ENCODE data around the gene DUS2. TPM values are rescaled to one million over a fixed set of nuclear protein-coding genes. Genes with fewer than 3 reads are reported as not detected.

DUS2 gene
- total and polyA plus RNA-seq, 9 of the 15 experiments (the other 6 are each of a cell fraction or from before 2014, with no cell fraction given), result 5.8 to 22.5 (median 20.6) TPM

GRCh38 chr16:68000450-68000849, 22.6 kb upstream of the DUS2 start (continued):
- no peak for TF ChIP-seq MXD1 (CRISPR knock-in tag; IDR thresholded peaks at IDR 0.05; ENCODE audit: borderline replicate concordance, poor library complexity, severe bottlenecking)
- TF ChIP-seq ZNF830 (CRISPR knock-in tag; IDR thresholded peaks at IDR 0.05), result no peak

GRCh38 chr16:68003031-68003430, 20.1 kb upstream of the DUS2 start:
- H3K79me2 ChIP-seq (ENCODE audit: control insufficient read depth, insufficient read depth, low read length), result no peaks in the 10 kb centered on the region
- no peak overlapping the region for H2AFZ ChIP-seq (ENCODE audit: low read depth, low read length)
- WGBS (ENCODE audit: insufficient coverage, low coverage, missing lambda C conversion rate), result 42% methylated on average over 4 of the region's 4 CpGs
- intact Hi-C loops (cut with micrococcal nuclease), result no loop called here
- no peak for ATAC-seq
- H3K9ac ChIP-seq (ENCODE audit: insufficient read depth in 1 of 2, low read depth in 2 of 2, low read length in 2 of 2), result no peak overlapping the region
- no peaks in the 10 kb centered on the region for H3K36me3 ChIP-seq (ENCODE audit: control insufficient read depth, insufficient read depth, low read length)
- no peak overlapping the region for H3K27ac ChIP-seq (ENCODE audit: extremely low read depth, low read depth, low read length)
- no peaks in the 10 kb centered on the region for H3K9me3 ChIP-seq (replicated peaks; ENCODE audit: control insufficient read depth, insufficient read depth, low read depth, low read length)
- H4K20me1 ChIP-seq (replicated peaks; ENCODE audit: control insufficient read depth, insufficient read depth, low read length), result no peaks in the 10 kb centered on the region
- FAIRE-seq, result no peak
- H3K9me1 ChIP-seq (ENCODE audit: control insufficient read depth, insufficient read depth, low read length), result no peaks in the 10 kb centered on the region
- in situ Hi-C loops (cut with MboI), result no loop called here
- POLR2A ChIA-PET, result interaction anchor here (0.6 kb wide), 1 partner anchor 118 kb away, joined by 3 read pairs; no protein-coding TSS in a partner anchor
- TF ChIP-seq MXI1 (IDR thresholded peaks at IDR 0.05; ENCODE audit: low read depth, low read length) (no peak), POLR2B (IDR thresholded peaks at IDR 0.05; ENCODE audit: low read depth, partially characterized antibody) (no peak), MYNN (IDR thresholded peaks at IDR 0.05) (no peak), MYNN (CRISPR knock-in tag; IDR thresholded peaks at IDR 0.05) (no peak), PBX2 (CRISPR knock-in tag; IDR thresholded peaks at IDR 0.05; ENCODE audit: low read depth) (no peak), PBX2 (tag; conservative IDR thresholded peaks at IDR 0.05; ENCODE audit: low read depth) (no peak)
- H3K27me3 ChIP-seq (ENCODE audit: control insufficient read depth in 2 of 2, insufficient read depth in 2 of 2, low read length in 2 of 2), result no peaks in the 10 kb centered on the region
- DNase-seq (ENCODE audit: extremely low read depth in 1 of 4, low spot score in 3 of 4), result no peak
- CTCF ChIA-PET (ENCODE audit: low intra/inter-chr PET ratio), result no interaction called here
- H3K4me1 ChIP-seq (replicated peaks in 1 of 2; ENCODE audit: control insufficient read depth in 2 of 2, insufficient read depth in 2 of 2, low read length in 2 of 2), result peaks cover 8 to 16% of the 10 kb centered on the region in 2 experiments
- no peak overlapping the region for H3K4me2 ChIP-seq (ENCODE audit: insufficient read depth, low read length)
- BruUV-seq (replicated peaks), result no TSS peak
- H3K4me3 ChIP-seq, result no peak overlapping the region
